Mammary epithelial cell (primary cell): ENCODE data around the gene PON3.

Source experiments
- CTCF ChIP-seq, 2 donors: IDR thresholded peaks in 1 of 2; conservative IDR thresholded peaks in 1 of 2; 2 replicates each; pipeline ENCODE4 v1.5.1; 2011 to 2012; ENCODE audit warnings: inconsistent platforms in 2 of 2, low read length in 2 of 2, mild to moderate bottlenecking in 2 of 2, control low read depth in 1 of 2, low read depth in 1 of 2; ENCODE audit not compliant: insufficient read depth in 1 of 2; ENCODE audit errors: extremely low read depth in 1 of 2
- EZH2 ChIP-seq: IDR thresholded peaks from 2 replicates; pipeline ENCODE4 v1.6.1; 2012; ENCODE audit warnings: low read length, inconsistent platforms, borderline replicate concordance

GRCh38 chr7:95421847-95422444 lies 25.8 kb upstream of the PON3 start:
- TF ChIP-seq CTCF (conservative IDR thresholded peaks at IDR 0.05 in 1 of 2, IDR thresholded peaks at IDR 0.05 in 1 of 2; ENCODE audit: extremely low read depth in 1 of 2, insufficient read depth in 1 of 2, low read depth in 1 of 2, low read length in 2 of 2) (no peak), EZH2 (no peak)
